Adrenal gland (tissue), 12 donors: Measurements from ENCODE around the gene SAMD9L. TPM values are rescaled to one million over a fixed set of nuclear protein-coding genes. Genes with fewer than 3 reads are reported as not detected.

Experiments used
- DNase-seq, 7 donors: peaks; one replicate each; pipeline ENCODE4 v3.0.0-alpha.2; 2019 to 2020
- H3K27ac ChIP-seq, 5 donors: fragments of 200-600 bp; sonication (generic) in 4 of 5; 1 replicate in 3 of 5; 2 replicates in 2 of 5; pipeline versions ENCODE4 v1.5.1 to v1.8.0; 2016 to 2020; ENCODE audit warnings: mild to moderate bottlenecking in 1 of 5
- H3K27me3 ChIP-seq: fragments of 200-600 bp; 2 replicates; pipeline ENCODE4 v1.8.0; 2021
- H3K36me3 ChIP-seq, 2 donors: fragments of 200-600 bp; replicated peaks in 1 of 2; 1 replicate in 1 of 2; 2 replicates in 1 of 2; pipeline versions ENCODE4 v1.5.1 to v1.8.0; 2018 to 2022
- H3K4me1 ChIP-seq, 2 donors: fragments of 200-600 bp; replicated peaks in 1 of 2; 1 replicate in 1 of 2; 2 replicates in 1 of 2; pipeline versions ENCODE4 v1.5.1 to v1.8.0; 2018 to 2021
- H3K4me3 ChIP-seq, 4 donors: fragments of 200-600 bp; sonication (generic) in 3 of 4; one replicate each; pipeline ENCODE4 v1.5.1; 2016 to 2018
- H3K9me3 ChIP-seq, 3 donors: fragments of 200-600 bp; sonication (generic) in 1 of 3; replicated peaks in 1 of 3; 1 replicate in 2 of 3; 2 replicates in 1 of 3; pipeline versions ENCODE4 v1.5.1 to v1.8.0; 2016 to 2021
- CTCF ChIP-seq, 6 experiments: fragments of 450-650 bp in 4 of 6; fragments of 200-600 bp in 2 of 6; sonication (generic) in 1 of 6; IDR thresholded peaks; 1 replicate in 5 of 6; 2 replicates in 1 of 6; pipeline versions ENCODE4 v1.5.1 to v1.8.0; 2016 to 2021; ENCODE audit warnings: antibody characterized with exemption in 6 of 6, mild to moderate bottlenecking in 2 of 6, moderate library complexity in 1 of 6
- POLR2A ChIP-seq, 2 donors: fragments of 450-650 bp; IDR thresholded peaks; one replicate each; pipeline ENCODE4 v1.6.1; 2017; ENCODE audit warnings: antibody characterized with exemption in 2 of 2, mild to moderate bottlenecking in 2 of 2, moderate library complexity in 1 of 2
- WGBS, 4 donors: extraction: QIAGEN DNeasy Blood & Tissue Kit in 2 of 4; methylation state at CpG; one replicate each; pipeline versions ENCODE4 v1.1.5 to v1.1.7; 2013 to 2017; 5-methylcytosine and 5-hydroxymethylcytosine counted together
- intact Hi-C, 2 donors: fragments of 100-400 bp; cut with DNase I; formaldehyde crosslinking; loops; one replicate each; pipeline versions ENCODE4 v1.14.1 to v1.15.0; 2022 to 2023
- polyA plus RNA-seq, 3 donors: library from polyadenylated mRNA; stranded (reverse); fragments of 200-250 nt in 2 of 3; fragments of 350-450 nt in 1 of 3; fragmentation: Illumina TruSeq in 1 of 3; extraction: RNeasy Lipid Tissue Mini Kit (QIAGEN cat#74804) in 1 of 3; gene quantifications; one replicate each; pipeline ENCODE4 v1.2.3, GENCODE V29; 2013 to 2014
- total RNA-seq, 9 donors: library from RNA; depleted of rRNA in 4 of 9; stranded (reverse); fragments of >200 nt in 4 of 9; fragments of 120-200 nt in 1 of 9; fragmentation: NEBNext Ultra II Directional in 1 of 9; extraction: Animal tissue kit (Norgen Biotek cat#: 25700) in 1 of 9; gene quantifications; one replicate each; pipeline versions ENCODE4 v1.1.0 to v1.2.4, GENCODE V29; 2013 to 2023
- donor health status: healthy with polysubstance abuse.
- donor health status: Bipolar disorder and iron deficiency.
- donor health status: DM: yes; HTN: yes; CAD: no.
- donor health status: DM: no; HTN: no; CAD: no.
- donor health status: DM: no; HTN: no; CAD: no.
- donor health status: DM: yes; HTN: yes; CAD: no.

SAMD9L gene
- total and polyA plus RNA-seq, 12 donors = 4.5 to 28.0 (median 10.0) TPM

GRCh38 chr7:93117852-93118530 is 30.2 kb downstream of the SAMD9L start, which contains the start of gene SAMD9:
SAMD9 (minus strand) TSS chr7:93117979; CDS start chr7:93106097, 11,882 bp downstream.
- DNase-seq = peak; percentile 48 to 80 (median 77)
- Histone ChIP-seq H3K27me3 (no peaks in the 10 kb centered on the region), H3K9me3 (no peaks in the 10 kb centered on the region), H3K4me1 (peaks cover 6 to 21% of the 10 kb centered on the region in 2 donors), H3K36me3 (no peaks in the 10 kb centered on the region), H3K4me3 (peak within 1 kb of the TSS in 3 of 4 donors; percentile 30 to 60 (median 53)), H3K27ac (peak within 1 kb of the TSS; percentile 24 to 79 (median 68))
- WGBS, 4 donors = 1 to 2% (median 2%) methylated on average over 4 of the region's 4 CpGs
- TF ChIP-seq CTCF (IDR thresholded peaks at IDR 0.05) (no peak), POLR2A (IDR thresholded peaks at IDR 0.05) (peak; percentile 7 to 56)
- intact Hi-C loops = no loop called here

GRCh38 chr7:93117327-93117726 is 30.9 kb downstream of the SAMD9L start:
- H3K27me3 ChIP-seq = no peaks in the 10 kb centered on the region
- H3K36me3 ChIP-seq = no peaks in the 10 kb centered on the region
- 36 to 62% (median 45%) methylated on average over 1 of the region's 1 CpG for WGBS, 4 donors
- H3K4me1 ChIP-seq = peaks cover 6 to 21% of the 10 kb centered on the region in 2 donors
- TF ChIP-seq POLR2A (IDR thresholded peaks at IDR 0.05) (no peak), CTCF (IDR thresholded peaks at IDR 0.05) (no peak)
- H3K4me3 ChIP-seq = peak overlapping the region in 2 of 4 donors; percentile 30 to 60
- H3K27ac ChIP-seq = peak overlapping the region in 2 of 5 donors; percentile 62 to 70
- no peak for DNase-seq
- intact Hi-C loops = no loop called here
- H3K9me3 ChIP-seq = no peaks in the 10 kb centered on the region

GRCh38 chr7:93115796-93116195 is 32.4 kb downstream of the SAMD9L start:
- H3K4me3 ChIP-seq = peak overlapping the region in 1 of 4 donors; percentile 60
- H3K27me3 ChIP-seq = no peaks in the 10 kb centered on the region
- WGBS, 4 donors = 91 to 92% (median 91%) methylated on average over 7 of the region's 7 CpGs
- intact Hi-C loops = no loop called here
- no peak overlapping the region for H3K27ac ChIP-seq
- H3K36me3 ChIP-seq = no peaks in the 10 kb centered on the region
- no peak for DNase-seq
- no peaks in the 10 kb centered on the region for H3K9me3 ChIP-seq
- TF ChIP-seq CTCF (IDR thresholded peaks at IDR 0.05) = no peak
- TF ChIP-seq POLR2A (IDR thresholded peaks at IDR 0.05) = no peak
- H3K4me1 ChIP-seq = peaks cover 6 to 21% of the 10 kb centered on the region in 2 donors

GRCh38 chr7:93108003-93108402 is 40.2 kb downstream of the SAMD9L start:
- DNase-seq = no peak
- Histone ChIP-seq H3K27me3 (no peaks in the 10 kb centered on the region), H3K36me3 (peaks cover 0 to 26% of the 10 kb centered on the region in 2 donors), H3K4me1 (no peaks in the 10 kb centered on the region), H3K4me3 (no peak overlapping the region), H3K9me3 (peaks cover 0 to 7% (median 4%) of the 10 kb centered on the region in 3 donors), H3K27ac (no peak overlapping the region)
- intact Hi-C loops = no loop called here
- TF ChIP-seq POLR2A (IDR thresholded peaks at IDR 0.05) = no peak
- TF ChIP-seq CTCF (IDR thresholded peaks at IDR 0.05) = no peak
- 90 to 97% (median 97%) methylated on average over 13 of the region's 13 CpGs for WGBS, 4 donors
